Measurements from ENCODE around the gene NPIPA3. TPM values are rescaled to one million over a fixed set of nuclear protein-coding genes. Genes with fewer than 3 reads are reported as not detected.
"Not testable (repeated sequence)": the region's sequence is repeated elsewhere in the genome, so short reads cannot be mapped to it uniquely, and the experiment has no call there.

NPIPA3 gene
- total RNA-seq, 1 donor from 2014 or later, result 1.6 TPM

DNA sequence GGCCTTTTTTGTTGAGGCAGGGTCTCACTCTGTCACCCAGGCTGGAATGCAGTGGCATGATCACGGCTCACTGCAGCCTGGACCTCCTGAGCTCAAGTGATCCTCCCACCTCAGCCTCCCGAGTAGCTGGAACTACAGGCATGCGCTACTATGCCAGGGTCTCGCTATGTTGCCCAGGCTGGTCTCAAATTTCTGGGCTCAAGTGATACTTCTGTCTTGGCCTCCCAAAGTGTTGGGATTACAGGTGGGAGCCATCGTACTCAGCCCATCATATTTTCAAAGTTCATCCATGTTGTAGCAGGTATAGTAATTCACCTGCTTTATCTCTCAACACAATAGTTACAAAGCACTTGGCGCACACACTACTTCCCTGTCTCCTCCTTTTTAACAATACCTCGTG lies 22.8 kb upstream of the NPIPA3 start:
- not testable (repeated sequence) for H3K9ac ChIP-seq (ENCODE audit: low read depth in 1 of 3, low read length in 3 of 3); H3K36me3 ChIP-seq (ENCODE audit: control insufficient read depth in 3 of 3, insufficient read depth in 3 of 3, low read length in 3 of 3); H3K27ac ChIP-seq (ENCODE audit: low read depth, low read length)

DNA sequence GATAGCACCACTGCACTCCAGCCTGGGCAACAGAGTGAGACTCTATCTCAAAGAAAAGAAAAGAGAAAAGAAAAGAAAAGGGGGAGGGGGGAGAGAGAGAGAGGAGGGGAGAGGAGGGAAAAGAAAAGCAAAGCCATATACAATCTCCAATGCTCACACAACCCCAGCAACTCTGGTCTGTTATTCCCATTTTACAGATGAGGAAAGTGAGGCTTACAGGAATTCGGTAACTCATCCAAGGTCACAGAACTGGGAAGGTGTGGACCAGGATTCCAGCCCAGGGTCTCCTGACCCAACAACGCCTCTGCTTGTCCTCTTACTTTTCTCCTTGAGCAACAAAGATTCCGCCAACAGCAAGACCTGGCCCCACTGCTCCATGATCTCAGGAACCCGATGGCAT lies 22.1 kb upstream of the NPIPA3 start:
- Histone ChIP-seq H3K36me3 (ENCODE audit: control insufficient read depth in 3 of 3, insufficient read depth in 3 of 3, low read length in 3 of 3) (no peaks in the 10 kb centered on the region), H3K9me3 (ENCODE audit: control insufficient read depth in 3 of 3, low read length in 3 of 3) (no peaks in the 10 kb centered on the region), H3K4me1 (ENCODE audit: control insufficient read depth in 3 of 3, insufficient read depth in 3 of 3, low read length in 3 of 3) (no peaks in the 10 kb centered on the region), H3K27me3 (ENCODE audit: control insufficient read depth in 3 of 3, insufficient read depth in 3 of 3, low read length in 3 of 3) (peaks cover 0 to 5% (median 2%) of the 10 kb centered on the region in 3 donors), H3K9ac (ENCODE audit: low read depth in 1 of 3, low read length in 3 of 3) (no peak overlapping the region), H3K4me3 (ENCODE audit: low read length in 3 of 3) (no peak overlapping the region), H3K27ac (ENCODE audit: low read depth, low read length) (no peak overlapping the region)

More for the DNA sequence above, 22.8 kb upstream of the NPIPA3 start:
- H3K4me3 ChIP-seq (ENCODE audit: low read length in 3 of 3); H3K27me3 ChIP-seq (ENCODE audit: control insufficient read depth in 3 of 3, insufficient read depth in 3 of 3, low read length in 3 of 3); H3K4me1 ChIP-seq (ENCODE audit: control insufficient read depth in 3 of 3, insufficient read depth in 3 of 3, low read length in 3 of 3); H3K9me3 ChIP-seq (ENCODE audit: control insufficient read depth in 3 of 3, low read length in 3 of 3): not testable (repeated sequence)

DNA sequence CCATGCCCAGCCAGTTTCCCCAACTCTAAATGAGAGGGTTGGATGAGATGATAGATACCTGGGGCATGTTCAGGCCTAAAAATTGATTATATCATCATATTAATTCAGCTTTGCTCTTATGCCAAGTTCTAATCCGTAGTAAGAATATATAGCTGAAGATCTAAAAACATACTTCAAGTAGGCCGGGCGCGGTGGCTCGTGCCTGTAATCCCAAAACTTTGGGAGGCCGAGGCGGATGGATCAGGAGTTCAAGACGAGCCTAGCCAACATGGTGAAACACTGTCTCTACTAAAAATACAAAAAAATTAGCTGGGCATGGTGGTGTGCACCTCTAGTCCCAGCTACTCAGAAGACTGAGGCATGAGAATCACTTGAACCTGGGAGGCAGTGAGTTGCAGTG lies 21.1 kb upstream of the NPIPA3 start:
- H3K27ac ChIP-seq (ENCODE audit: low read depth, low read length), result no peak overlapping the region
- peaks cover 0 to 5% (median 2%) of the 10 kb centered on the region in 3 donors for H3K27me3 ChIP-seq (ENCODE audit: control insufficient read depth in 3 of 3, insufficient read depth in 3 of 3, low read length in 3 of 3)
- H3K9ac ChIP-seq (ENCODE audit: low read depth in 1 of 3, low read length in 3 of 3), result no peak overlapping the region
- H3K4me1 ChIP-seq (ENCODE audit: control insufficient read depth in 3 of 3, insufficient read depth in 3 of 3, low read length in 3 of 3), result no peaks in the 10 kb centered on the region
- no peaks in the 10 kb centered on the region for H3K36me3 ChIP-seq (ENCODE audit: control insufficient read depth in 3 of 3, insufficient read depth in 3 of 3, low read length in 3 of 3)
- H3K9me3 ChIP-seq (ENCODE audit: control insufficient read depth in 3 of 3, low read length in 3 of 3), result no peaks in the 10 kb centered on the region
- H3K4me3 ChIP-seq (ENCODE audit: low read length in 3 of 3), result no peak overlapping the region

DNA sequence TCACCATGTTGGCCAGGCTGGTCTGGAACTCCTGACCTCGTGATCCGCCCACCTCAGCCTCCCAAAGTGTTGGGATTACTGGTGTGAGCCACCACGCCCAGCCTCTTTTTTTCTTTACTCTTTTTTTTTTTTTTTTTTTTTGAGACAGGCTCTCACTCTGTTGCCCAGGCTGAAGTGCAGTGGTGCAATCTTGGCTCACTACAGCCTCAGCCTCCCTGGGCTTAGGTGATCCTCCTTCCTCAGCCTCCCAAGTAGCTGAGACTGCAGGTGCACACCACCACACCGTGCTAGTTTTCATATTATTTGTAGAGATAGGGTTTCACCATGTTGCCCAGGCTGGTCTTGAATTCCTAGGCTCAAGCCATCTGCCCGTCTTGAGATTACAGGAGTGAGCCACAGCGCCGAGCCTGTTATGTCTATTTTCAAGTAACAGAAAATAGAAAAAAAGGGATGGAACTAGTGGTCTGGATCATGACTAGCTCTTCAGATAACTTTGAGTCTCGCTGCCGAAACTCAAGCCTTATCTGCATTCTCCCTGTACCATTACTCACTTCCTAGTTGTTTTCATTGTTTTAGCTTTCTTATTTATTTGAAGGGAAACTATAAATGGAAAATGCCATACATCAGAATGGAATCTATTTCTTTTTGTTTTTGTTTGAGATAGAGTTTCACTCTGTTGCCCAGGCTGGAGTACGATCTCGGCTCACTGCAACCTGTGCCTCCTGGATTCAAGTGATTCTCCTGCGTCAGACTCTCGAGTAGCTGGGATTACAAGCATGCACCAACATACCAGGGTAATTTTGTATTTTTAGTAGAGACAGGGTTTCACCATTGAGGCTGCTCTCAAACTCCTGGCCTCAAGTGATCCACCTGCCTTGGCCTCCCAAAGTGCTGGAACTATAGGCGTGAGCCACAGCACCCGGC lies 17.1 kb upstream of the NPIPA3 start:
- not testable (repeated sequence) for H3K4me1 ChIP-seq (ENCODE audit: control insufficient read depth in 3 of 3, insufficient read depth in 3 of 3, low read length in 3 of 3); H3K4me3 ChIP-seq (ENCODE audit: low read length in 3 of 3); H3K27me3 ChIP-seq (ENCODE audit: control insufficient read depth in 3 of 3, insufficient read depth in 3 of 3, low read length in 3 of 3); H3K36me3 ChIP-seq (ENCODE audit: control insufficient read depth in 3 of 3, insufficient read depth in 3 of 3, low read length in 3 of 3); H3K27ac ChIP-seq (ENCODE audit: low read depth, low read length); H3K9ac ChIP-seq (ENCODE audit: low read depth in 1 of 3, low read length in 3 of 3); H3K9me3 ChIP-seq (ENCODE audit: control insufficient read depth in 3 of 3, low read length in 3 of 3)

DNA sequence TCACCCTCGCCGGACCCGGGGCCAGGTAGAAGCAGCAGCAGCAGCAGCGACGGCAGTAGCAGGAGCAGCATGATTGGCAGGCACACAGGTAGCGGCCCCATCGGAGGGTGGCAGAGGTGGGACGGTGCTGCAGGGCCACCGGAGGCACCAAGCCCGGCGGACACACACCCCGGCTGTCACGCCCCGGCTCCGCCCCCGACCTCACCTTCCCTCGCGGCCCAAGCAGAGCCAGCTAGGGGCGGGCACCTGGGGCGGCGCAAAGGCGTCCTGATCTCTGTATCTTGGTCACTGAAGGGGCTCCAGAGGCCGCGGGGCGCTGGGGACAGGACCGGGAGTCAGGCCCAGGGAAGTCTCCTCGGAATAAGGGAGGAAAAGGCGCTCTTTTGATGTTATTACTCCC lies 9.1 kb upstream of the NPIPA3 start, which contains the start of gene PLA2G10:
Gene PLA2G10 (minus strand): TSS at position 180 of the 400 bp plus-strand sequence. CDS start 79 bp downstream, at position 101.
- H3K27me3 ChIP-seq (ENCODE audit: control insufficient read depth in 3 of 3, insufficient read depth in 3 of 3, low read length in 3 of 3); H3K36me3 ChIP-seq (ENCODE audit: control insufficient read depth in 3 of 3, insufficient read depth in 3 of 3, low read length in 3 of 3); H3K9me3 ChIP-seq (ENCODE audit: control insufficient read depth in 3 of 3, low read length in 3 of 3); H3K4me1 ChIP-seq (ENCODE audit: control insufficient read depth in 3 of 3, insufficient read depth in 3 of 3, low read length in 3 of 3); H3K9ac ChIP-seq (ENCODE audit: low read depth in 1 of 3, low read length in 3 of 3); H3K27ac ChIP-seq (ENCODE audit: low read depth, low read length); H3K4me3 ChIP-seq (ENCODE audit: low read length in 3 of 3): not testable (repeated sequence)

DNA sequence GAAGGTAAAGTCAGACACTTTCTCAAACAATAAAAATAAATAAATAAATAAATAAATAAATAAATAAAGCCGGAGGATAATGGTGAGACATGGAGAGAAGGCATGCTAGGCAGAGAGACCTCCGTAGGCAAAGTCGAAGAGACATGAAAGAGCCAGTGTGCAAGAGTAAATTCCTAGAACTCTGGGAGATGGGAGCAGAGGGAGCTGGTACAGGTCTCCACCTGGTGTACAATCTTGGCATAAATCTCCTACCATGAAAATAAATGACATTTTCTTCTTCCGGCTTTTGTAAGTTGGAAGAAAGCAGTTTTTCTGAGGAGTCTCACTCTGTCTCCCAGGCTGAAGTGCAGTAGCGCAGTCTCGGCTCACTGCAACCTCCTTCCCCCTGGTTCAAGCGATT lies 1.4 kb upstream of the NPIPA3 start:
- not testable (repeated sequence) for H3K4me3 ChIP-seq (ENCODE audit: low read length in 3 of 3); H3K27me3 ChIP-seq (ENCODE audit: control insufficient read depth in 3 of 3, insufficient read depth in 3 of 3, low read length in 3 of 3); H3K36me3 ChIP-seq (ENCODE audit: control insufficient read depth in 3 of 3, insufficient read depth in 3 of 3, low read length in 3 of 3); H3K9ac ChIP-seq (ENCODE audit: low read depth in 1 of 3, low read length in 3 of 3); H3K27ac ChIP-seq (ENCODE audit: low read depth, low read length); H3K9me3 ChIP-seq (ENCODE audit: control insufficient read depth in 3 of 3, low read length in 3 of 3); H3K4me1 ChIP-seq (ENCODE audit: control insufficient read depth in 3 of 3, insufficient read depth in 3 of 3, low read length in 3 of 3)

DNA sequence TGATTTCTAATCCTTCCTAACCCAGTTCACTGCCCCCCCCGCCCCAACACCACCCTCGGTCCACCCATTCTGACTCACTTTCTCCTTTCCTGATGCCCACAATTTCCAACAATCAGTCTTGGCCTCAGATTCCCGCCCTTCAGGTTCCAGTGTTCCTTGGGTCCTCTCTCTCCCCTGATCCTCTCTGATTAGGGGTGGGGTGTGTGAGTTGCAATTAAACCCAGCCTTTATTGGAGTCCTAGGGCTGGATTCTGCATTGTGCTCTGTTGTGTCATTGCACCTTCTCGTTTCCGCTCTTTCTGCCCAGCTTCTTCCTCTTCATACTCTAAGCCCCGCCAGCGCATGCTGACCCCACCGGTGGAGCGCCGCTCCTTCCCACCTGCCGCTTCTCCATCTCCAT lies 539 bp upstream of the NPIPA3 start:
- H3K9me3 ChIP-seq (ENCODE audit: control insufficient read depth in 3 of 3, low read length in 3 of 3); H3K27me3 ChIP-seq (ENCODE audit: control insufficient read depth in 3 of 3, insufficient read depth in 3 of 3, low read length in 3 of 3); H3K36me3 ChIP-seq (ENCODE audit: control insufficient read depth in 3 of 3, insufficient read depth in 3 of 3, low read length in 3 of 3); H3K4me3 ChIP-seq (ENCODE audit: low read length in 3 of 3); H3K4me1 ChIP-seq (ENCODE audit: control insufficient read depth in 3 of 3, insufficient read depth in 3 of 3, low read length in 3 of 3); H3K27ac ChIP-seq (ENCODE audit: low read depth, low read length); H3K9ac ChIP-seq (ENCODE audit: low read depth in 1 of 3, low read length in 3 of 3): not testable (repeated sequence)

DNA sequence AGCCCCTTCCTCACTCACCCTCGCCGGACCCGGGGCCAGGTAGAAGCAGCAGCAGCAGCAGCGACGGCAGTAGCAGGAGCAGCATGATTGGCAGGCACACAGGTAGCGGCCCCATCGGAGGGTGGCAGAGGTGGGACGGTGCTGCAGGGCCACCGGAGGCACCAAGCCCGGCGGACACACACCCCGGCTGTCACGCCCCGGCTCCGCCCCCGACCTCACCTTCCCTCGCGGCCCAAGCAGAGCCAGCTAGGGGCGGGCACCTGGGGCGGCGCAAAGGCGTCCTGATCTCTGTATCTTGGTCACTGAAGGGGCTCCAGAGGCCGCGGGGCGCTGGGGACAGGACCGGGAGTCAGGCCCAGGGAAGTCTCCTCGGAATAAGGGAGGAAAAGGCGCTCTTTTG lies 30.0 kb downstream of the NPIPA3 start:
- not testable (repeated sequence) for H3K4me1 ChIP-seq (ENCODE audit: control insufficient read depth in 3 of 3, insufficient read depth in 3 of 3, low read length in 3 of 3)

DNA sequence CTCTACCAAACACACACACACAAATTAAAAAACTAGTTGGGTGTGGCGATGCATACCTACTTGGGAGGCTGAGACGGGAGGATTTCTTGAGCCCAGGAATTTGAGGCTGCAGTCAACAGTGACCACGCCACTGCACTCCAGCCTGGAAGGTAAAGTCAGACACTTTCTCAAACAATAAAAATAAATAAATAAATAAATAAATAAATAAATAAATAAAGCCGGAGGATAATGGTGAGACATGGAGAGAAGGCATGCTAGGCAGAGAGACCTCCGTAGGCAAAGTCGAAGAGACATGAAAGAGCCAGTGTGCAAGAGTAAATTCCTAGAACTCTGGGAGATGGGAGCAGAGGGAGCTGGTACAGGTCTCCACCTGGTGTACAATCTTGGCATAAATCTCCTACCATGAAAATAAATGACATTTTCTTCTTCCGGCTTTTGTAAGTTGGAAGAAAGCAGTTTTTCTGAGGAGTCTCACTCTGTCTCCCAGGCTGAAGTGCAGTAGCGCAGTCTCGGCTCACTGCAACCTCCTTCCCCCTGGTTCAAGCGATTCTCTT lies 37.7 kb downstream of the NPIPA3 start:
- H3K9ac ChIP-seq (ENCODE audit: low read depth in 1 of 3, low read length in 3 of 3); H3K4me1 ChIP-seq (ENCODE audit: control insufficient read depth in 3 of 3, insufficient read depth in 3 of 3, low read length in 3 of 3); H3K27me3 ChIP-seq (ENCODE audit: control insufficient read depth in 3 of 3, insufficient read depth in 3 of 3, low read length in 3 of 3); H3K4me3 ChIP-seq (ENCODE audit: low read length in 3 of 3); H3K27ac ChIP-seq (ENCODE audit: low read depth, low read length); H3K9me3 ChIP-seq (ENCODE audit: control insufficient read depth in 3 of 3, low read length in 3 of 3); H3K36me3 ChIP-seq (ENCODE audit: control insufficient read depth in 3 of 3, insufficient read depth in 3 of 3, low read length in 3 of 3): not testable (repeated sequence)

More for the DNA sequence above, 30.0 kb downstream of the NPIPA3 start:
- H3K27me3 ChIP-seq (ENCODE audit: control insufficient read depth in 3 of 3, insufficient read depth in 3 of 3, low read length in 3 of 3); H3K9me3 ChIP-seq (ENCODE audit: control insufficient read depth in 3 of 3, low read length in 3 of 3); H3K4me3 ChIP-seq (ENCODE audit: low read length in 3 of 3); H3K27ac ChIP-seq (ENCODE audit: low read depth, low read length); H3K9ac ChIP-seq (ENCODE audit: low read depth in 1 of 3, low read length in 3 of 3); H3K36me3 ChIP-seq (ENCODE audit: control insufficient read depth in 3 of 3, insufficient read depth in 3 of 3, low read length in 3 of 3): not testable (repeated sequence)

DNA sequence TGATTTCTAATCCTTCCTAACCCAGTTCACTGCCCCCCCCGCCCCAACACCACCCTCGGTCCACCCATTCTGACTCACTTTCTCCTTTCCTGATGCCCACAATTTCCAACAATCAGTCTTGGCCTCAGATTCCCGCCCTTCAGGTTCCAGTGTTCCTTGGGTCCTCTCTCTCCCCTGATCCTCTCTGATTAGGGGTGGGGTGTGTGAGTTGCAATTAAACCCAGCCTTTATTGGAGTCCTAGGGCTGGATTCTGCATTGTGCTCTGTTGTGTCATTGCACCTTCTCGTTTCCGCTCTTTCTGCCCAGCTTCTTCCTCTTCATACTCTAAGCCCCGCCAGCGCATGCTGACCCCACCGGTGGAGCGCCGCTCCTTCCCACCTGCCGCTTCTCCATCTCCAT lies 38.6 kb downstream of the NPIPA3 start:
- not testable (repeated sequence) for H3K36me3 ChIP-seq (ENCODE audit: control insufficient read depth in 3 of 3, insufficient read depth in 3 of 3, low read length in 3 of 3); H3K4me1 ChIP-seq (ENCODE audit: control insufficient read depth in 3 of 3, insufficient read depth in 3 of 3, low read length in 3 of 3); H3K9me3 ChIP-seq (ENCODE audit: control insufficient read depth in 3 of 3, low read length in 3 of 3); H3K9ac ChIP-seq (ENCODE audit: low read depth in 1 of 3, low read length in 3 of 3); H3K27ac ChIP-seq (ENCODE audit: low read depth, low read length); H3K4me3 ChIP-seq (ENCODE audit: low read length in 3 of 3); H3K27me3 ChIP-seq (ENCODE audit: control insufficient read depth in 3 of 3, insufficient read depth in 3 of 3, low read length in 3 of 3)

Measured in skeletal muscle tissue (tissue), 4 donors.